GM21515 (cell line): ENCODE measurements around the gene LNPEP.

Experiments used
- ATAC-seq: cut with Tn5 transposase; IDR thresholded peaks from one replicate; pipeline ENCODE4 v1.9.1; 2021; ENCODE audit not compliant: unreplicated experiment

LNPEP gene

DNA sequence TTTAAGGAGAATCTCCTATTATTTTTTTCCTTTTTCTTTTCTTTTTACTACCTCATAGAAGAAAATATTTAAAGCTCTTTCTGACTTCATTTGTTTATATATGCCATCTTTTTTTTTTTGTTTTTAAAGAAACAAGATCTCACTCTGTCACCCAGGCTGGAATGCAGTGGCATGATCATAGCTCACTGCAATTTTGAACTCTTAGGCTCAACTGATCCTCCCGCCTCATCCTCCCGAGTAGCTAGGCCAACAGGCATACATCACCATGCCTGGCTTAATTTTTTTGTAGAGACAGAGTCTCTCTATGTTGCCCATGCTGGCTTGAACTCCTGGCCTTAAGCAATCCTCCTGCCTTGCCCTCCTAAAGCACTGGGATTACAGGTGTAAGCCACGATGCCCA is 59.5 kb downstream of the LNPEP start:
- no peak for ATAC-seq

DNA sequence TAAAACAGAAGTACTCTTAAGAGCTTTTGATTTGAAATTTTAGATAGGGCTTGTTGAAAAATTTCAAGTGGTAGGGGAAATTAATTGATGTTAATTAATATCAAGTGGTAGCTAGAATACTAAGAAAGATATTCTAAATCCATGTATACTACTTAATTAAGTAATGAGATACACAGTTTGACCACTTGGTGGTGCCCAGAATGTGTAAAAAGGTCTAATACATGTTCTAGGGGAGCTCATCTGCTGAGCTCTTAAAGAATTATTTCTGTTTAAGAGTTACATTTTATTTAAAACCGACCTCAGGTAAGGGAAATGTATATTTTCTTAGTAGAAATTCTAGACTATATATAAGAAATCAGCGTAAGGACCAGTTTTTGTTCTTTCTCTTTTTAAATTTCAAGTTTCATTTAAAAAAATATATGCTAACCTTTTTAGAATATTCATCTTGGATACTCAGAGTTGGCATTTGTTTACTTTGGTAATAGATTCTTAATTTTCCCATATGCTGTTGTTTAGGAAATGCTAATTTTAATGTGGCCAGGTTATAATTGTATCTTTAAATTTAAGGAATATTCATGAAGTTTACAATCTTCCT is 61.5 kb downstream of the LNPEP start:
- peak; percentile 81 for ATAC-seq

DNA sequence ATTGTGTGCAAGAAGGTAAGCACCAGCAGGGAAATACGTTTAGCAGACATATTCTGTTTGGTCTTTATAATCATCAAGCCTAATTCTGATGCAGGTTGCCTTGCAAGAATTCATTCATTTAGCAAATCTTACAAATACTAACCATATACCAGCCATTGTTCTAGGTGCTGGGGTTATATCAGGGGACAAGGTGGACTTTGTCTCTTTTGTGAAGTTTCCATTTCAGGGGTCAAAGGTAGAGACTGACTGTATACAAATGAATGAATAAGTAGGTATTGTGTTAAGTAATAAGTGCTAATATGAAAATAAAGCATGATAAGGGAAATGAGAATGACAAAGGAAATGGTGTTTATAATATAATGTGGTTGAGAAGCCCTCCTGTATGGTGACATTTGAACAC is 64.0 kb downstream of the LNPEP start:
- no peak for ATAC-seq

DNA sequence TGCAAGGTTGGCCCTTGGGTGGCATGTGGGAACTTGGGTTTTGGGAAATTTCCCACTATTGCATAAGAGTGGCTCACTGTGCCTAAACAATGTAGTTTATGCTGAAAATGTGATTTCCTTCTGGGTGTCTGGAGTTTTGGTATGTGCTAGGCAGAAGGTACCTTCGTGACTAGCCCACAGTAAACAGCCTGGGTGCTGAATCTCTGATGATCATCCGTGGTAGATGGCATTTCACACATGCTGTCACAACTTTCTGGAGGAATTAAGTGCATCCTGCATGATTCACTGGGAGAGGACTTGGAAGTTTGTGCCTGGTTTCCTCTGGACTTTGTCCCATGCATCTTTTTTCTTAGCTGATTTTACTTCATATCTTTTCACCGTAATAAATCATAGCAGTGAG is 64.5 kb downstream of the LNPEP start:
- no peak for ATAC-seq

- ATAC-seq, result no peak
These were observed 67.1 kb downstream of the LNPEP start for GRCh38 chr5:97002983-97003382.

DNA sequence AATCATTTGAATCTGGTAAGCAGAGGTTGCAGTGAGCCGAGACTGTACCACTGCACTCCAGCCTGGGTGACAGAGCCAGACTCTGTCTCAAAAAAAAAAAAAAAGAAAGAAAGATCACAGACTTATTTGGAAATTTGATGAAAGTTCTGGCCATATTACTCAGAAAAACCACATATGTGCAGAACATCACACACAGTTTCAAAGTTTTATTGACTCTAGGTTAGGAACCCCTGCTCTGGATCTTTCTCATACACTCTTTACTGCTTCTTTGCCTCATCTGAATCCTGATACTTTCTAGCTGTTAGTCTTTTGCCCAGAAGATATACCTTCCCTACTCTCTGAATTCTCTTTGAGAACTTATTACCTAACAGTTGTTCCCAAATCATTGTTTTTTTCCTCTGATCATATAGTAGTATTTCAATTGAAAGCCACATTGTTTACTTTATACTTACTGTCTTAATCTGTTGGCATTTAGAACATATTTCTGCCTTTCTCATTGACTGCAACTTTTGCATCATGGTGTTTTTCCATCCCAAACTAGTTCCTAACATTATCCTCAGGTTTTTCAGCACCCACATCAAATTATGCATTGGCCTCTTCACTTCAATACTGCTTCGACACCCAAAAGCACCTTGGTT is 68.7 kb downstream of the LNPEP start:
- no peak for ATAC-seq

GRCh38 chr5:97006454-97007060 is 70.7 kb downstream of the LNPEP start:
- no peak for ATAC-seq

DNA sequence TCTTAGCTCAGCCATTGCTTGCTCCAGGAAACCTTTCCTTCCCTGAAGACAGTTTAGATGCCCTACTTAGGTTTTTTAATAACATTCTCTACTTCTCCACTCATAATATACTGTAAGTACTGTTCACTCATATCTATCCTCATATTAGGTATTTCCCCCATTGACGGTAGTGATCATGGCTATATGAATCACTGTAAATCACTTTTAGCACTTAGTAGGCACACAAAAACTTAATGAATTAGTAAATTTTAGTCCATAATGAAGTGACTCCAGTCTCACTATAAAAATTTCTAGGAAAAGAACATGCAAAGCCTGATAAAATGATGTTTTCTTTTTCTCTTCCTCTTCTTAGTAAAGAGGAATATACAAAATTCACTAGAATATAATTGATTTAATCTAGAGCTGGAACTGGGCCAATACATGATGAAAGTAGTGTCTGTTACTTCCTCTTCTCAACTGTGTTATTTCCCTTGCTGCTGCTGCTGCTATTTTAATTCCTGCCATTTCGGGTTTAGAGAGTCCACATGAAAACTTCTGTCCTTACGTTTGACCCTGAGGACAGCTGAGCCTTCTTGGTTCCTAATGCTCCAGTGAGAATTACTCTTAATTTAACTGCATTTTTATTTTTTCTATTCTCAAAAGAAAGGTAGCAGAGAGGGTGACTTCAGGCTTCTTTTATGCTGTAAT is 73.5 kb downstream of the LNPEP start:
- ATAC-seq, result peak; percentile 73

- no peak for ATAC-seq
These were observed 74.0 kb downstream of the LNPEP start for GRCh38 chr5:97009921-97010320.

DNA sequence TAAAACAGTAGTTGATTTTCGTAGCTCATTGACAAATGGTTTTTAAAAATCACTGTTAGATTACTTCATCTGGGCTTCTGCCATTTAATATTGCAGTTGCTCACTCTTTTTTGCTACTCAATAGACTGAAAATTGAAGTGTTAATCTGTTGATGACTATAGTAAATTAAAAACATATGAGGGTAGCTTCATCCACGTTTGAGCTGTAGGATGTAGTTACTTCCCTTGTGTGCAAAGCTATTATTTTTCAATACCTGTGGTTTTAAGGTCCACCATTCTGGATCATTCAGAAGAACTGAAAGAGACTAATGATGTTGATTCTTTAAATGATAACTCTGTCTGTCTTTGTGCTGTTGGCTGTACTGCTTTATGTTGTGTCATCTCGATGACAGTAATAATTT is 74.7 kb downstream of the LNPEP start:
- no peak for ATAC-seq

DNA sequence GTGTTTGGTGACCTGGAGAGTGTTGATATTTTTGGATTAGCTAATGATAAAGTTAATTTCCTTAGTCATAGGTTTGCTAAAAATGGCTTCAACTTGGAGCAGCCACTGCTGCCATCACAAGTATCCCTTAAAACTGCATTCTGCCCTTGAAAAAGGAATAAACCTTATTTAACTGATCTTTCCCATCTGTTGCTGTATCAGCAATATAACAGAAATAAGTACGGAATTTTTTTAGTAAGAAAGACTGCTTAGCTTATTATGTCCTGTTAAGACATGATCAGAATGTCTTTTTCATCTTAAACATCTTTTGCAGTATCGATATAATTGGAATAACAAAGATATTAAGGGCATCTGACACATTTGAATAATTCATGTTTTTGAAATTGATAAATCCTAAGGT is 75.7 kb downstream of the LNPEP start:
- no peak for ATAC-seq

DNA sequence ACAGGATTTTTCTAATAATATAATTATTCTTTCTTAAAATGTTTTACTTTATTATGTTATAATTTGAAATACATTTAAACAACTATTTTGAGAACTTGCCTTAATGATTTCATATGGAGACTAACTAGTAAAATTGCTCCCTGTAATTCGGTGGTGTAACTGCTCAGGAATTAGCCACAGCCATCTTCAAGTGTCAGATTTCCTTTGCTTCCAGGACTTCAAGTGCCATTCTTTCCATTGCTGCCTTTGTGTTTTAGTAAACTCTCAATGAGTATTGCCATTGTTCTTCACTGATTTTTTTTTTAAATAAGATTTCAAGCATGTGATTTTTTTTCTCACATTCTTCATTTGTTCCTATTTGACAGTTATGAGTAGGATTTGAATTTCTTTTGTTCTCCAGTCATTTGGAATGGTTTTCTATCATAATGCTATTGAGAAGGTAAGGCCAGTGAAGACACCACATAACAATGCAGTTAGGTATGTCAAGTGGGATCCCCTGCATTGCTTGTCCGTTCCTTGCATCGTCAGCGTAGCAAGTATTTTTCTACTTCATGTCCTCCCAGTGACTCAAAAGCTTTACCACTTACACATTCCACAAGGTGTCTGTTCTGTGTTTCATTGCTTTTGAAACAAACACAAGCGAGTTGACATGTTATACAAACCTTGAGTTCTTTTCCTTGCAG is 83.7 kb downstream of the LNPEP start:
- no peak for ATAC-seq

- ATAC-seq, result no peak
These were observed 85.5 kb downstream of the LNPEP start for GRCh38 chr5:97021416-97021815.

DNA sequence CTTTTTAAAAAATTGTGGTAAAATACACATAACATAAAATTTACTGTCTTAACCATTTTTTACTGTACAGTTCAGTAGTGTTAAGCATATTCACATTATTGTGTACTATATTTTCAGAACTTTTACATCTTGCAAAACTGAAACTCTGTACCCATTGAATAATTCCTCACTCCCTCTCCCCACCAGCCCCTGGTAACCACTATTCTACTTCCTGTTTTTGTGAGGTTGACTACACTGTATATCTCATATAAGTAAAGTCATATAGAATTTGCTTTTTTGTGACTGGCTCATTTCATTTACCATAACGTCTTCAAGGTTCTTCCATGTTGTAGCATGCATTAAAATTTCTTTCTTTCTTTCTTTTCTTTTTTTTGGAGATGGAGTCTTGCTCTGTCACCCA is 87.0 kb downstream of the LNPEP start:
- ATAC-seq, result peak; percentile 62

DNA sequence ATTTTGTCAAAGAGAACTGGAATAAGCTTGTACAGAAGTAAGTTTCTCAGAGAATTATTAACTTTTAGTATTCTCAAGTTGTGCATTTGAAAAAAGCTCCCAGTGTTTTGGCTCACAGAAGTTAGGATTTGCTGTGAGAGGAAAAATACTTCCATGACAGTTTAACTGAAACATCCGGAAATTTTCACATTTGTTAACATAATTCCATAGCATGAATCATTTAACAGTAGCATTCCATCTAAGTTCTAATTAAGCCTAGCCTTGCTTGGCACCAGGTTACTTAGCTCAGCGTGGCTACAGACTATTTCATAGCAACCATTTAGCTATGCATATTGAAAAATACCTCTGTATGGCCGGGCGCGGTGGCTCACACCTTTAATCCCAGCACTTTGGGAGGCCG is 90.8 kb downstream of the LNPEP start:
- ATAC-seq, result no peak

- ATAC-seq, result no peak
These were observed 101.9 kb downstream of the LNPEP start for GRCh38 chr5:97037819-97038218.

GRCh38 chr5:97041239-97041638 is 105.4 kb downstream of the LNPEP start:
- ATAC-seq, result no peak

DNA sequence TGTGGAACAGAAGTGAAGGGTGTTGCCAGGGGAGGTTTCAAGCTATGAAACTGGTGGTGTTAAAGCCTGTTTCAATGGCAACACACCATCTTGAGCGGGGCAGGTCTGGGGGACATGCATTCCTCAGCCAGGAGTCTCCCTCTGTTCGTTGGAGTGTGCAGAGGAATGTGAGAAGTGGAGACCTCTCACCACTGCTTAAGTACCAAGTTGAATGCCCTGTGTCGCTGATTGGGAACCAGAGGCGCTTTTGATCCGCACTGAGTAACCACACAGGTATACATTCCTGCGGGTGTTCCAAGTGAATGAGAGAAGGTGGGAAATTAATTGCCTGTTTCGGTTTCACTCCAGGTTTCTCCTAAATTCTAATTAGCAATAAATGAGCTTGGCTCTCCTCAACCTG is 107.1 kb downstream of the LNPEP start:
- ATAC-seq, result no peak

DNA sequence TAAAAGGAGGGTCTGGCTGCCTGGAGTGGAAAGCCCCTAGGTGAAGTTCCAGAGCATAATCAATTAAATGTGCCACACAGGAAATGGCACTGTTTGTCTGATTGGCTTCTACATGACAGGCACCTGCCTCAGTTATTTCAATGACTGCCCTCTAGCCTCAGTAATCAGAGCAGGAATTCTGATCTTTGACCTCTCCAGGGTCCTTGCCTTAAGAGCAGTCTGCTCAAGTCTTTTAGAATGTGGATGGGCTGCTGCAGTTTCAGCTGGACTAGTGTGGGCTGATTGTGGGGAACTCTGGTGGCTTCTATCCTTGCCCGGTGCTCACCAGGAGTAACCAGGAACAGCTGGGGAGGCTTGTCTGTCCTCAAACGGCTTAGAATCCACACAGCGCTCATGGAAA is 107.6 kb downstream of the LNPEP start:
- ATAC-seq, result no peak

DNA sequence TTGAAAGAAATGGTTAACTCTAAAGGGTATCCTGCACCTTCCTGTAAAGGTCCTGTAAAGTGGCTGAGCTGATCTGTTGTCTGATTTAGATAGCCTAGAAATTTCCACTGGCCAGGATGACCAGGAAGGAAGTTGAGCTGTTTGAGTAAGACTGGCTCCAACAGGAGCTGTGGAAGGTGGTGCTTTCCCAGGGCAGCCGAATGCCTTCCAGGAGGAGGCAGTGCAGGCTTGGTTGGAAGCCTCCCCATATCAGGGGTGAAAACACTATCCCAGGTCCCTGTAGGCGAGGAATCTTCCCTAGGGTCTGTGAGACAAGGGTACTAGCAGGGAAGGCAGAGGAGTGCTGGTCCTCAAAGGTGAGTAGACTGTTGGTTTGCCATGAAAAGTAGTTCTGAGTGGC is 108.2 kb downstream of the LNPEP start:
- no peak for ATAC-seq

DNA sequence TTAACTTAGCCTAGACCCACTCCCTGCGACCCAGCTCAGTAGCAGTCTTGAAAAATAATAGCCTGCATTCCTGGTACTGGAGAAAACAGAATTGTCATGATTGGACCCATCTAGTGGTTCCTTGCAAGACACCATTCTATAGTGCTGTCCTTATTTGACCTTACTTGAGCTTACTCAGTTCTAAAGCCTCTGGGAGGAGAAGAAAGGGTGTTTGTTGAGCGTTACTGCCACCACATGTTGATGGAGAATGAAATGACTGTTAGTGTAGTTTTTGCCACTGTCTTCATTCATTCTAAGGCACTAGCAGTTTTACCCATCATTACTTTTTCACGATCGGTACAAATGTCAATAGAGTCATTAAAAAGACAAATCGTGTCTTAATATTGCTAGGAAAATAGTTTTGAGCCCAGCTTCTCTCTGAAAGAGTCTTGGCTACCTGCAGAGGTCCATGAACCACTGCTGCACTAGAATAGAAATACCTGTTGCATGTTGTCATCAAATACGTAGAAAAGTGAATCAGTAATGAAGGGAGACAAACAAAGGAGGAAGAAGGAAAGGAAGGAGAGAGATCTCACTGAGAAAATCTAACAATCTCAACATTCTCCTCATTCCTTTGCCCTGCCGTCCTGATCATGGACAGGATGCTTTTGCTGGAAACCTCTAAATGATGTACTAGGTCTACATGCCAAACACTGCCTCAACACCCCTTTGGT is 110.5 kb downstream of the LNPEP start:
- ATAC-seq, result no peak
